LHCN-M2 (cell line): Measurements from ENCODE around the gene ABLIM2. TPM values are rescaled to one million over a fixed set of nuclear protein-coding genes. Genes with fewer than 3 reads are reported as not detected.

Experiments used
- DNase-seq: peaks from one replicate; pipeline ENCODE4 v3.0.0-alpha.2; 2012; ENCODE audit warnings: low read depth
- total RNA-seq: library from RNA; depleted of rRNA; stranded (reverse); fragments of >200 nt; gene quantifications from 2 replicates; pipeline ENCODE4 v1.2.3, GENCODE V29; 2014

Gene ABLIM2
- total RNA-seq, 1 experiment from 2014 or later, result 2.6 TPM

- peak; percentile 51 for DNase-seq
Measured at GRCh38 chr4:8192748-8193738, 34.4 kb upstream of the ABLIM2 start.

- DNase-seq, result peak; percentile 83
Measured at GRCh38 chr4:8191136-8191747, 32.6 kb upstream of the ABLIM2 start.

- DNase-seq, result no peak
Measured at GRCh38 chr4:8189551-8190466, 31.2 kb upstream of the ABLIM2 start.

- no peak for DNase-seq
Measured at GRCh38 chr4:8188743-8189550, 30.3 kb upstream of the ABLIM2 start.

GRCh38 chr4:8188085-8188484, 29.5 kb upstream of the ABLIM2 start:
- peak; percentile 54 for DNase-seq

- no peak for DNase-seq
Measured at GRCh38 chr4:8185930-8186329, 27.3 kb upstream of the ABLIM2 start.

GRCh38 chr4:8185295-8185694, 26.7 kb upstream of the ABLIM2 start:
- DNase-seq, result peak; percentile 96

GRCh38 chr4:8184061-8184460, 25.4 kb upstream of the ABLIM2 start:
- DNase-seq, result no peak

GRCh38 chr4:8182858-8183725, 24.5 kb upstream of the ABLIM2 start:
- peak; percentile 84 for DNase-seq

- DNase-seq, result no peak
Measured at GRCh38 chr4:8182294-8182693, 23.7 kb upstream of the ABLIM2 start.

- no peak for DNase-seq
Measured at GRCh38 chr4:8181844-8182243, 23.2 kb upstream of the ABLIM2 start.

- no peak for DNase-seq
Measured at GRCh38 chr4:8181119-8181518, 22.5 kb upstream of the ABLIM2 start.

GRCh38 chr4:8180310-8181093, 21.9 kb upstream of the ABLIM2 start:
- DNase-seq, result no peak

GRCh38 chr4:8179771-8180170, 21.2 kb upstream of the ABLIM2 start:
- no peak for DNase-seq

- DNase-seq, result no peak
Measured at GRCh38 chr4:8179074-8179473, 20.5 kb upstream of the ABLIM2 start.

GRCh38 chr4:8177956-8178355, 19.3 kb upstream of the ABLIM2 start:
- DNase-seq, result no peak

GRCh38 chr4:8177552-8177951, 18.9 kb upstream of the ABLIM2 start:
- DNase-seq, result no peak

- peak; percentile 46 for DNase-seq
Measured at GRCh38 chr4:8176547-8177399, 18.2 kb upstream of the ABLIM2 start.
